ENCODE measurements around the gene OSBPL10. TPM values are rescaled to one million over a fixed set of nuclear protein-coding genes. Genes with fewer than 3 reads are reported as not detected.

Gene OSBPL10
- total and polyA plus RNA-seq, 7 donors = 0.75 to 4.6 (median 2.3) TPM

DNA sequence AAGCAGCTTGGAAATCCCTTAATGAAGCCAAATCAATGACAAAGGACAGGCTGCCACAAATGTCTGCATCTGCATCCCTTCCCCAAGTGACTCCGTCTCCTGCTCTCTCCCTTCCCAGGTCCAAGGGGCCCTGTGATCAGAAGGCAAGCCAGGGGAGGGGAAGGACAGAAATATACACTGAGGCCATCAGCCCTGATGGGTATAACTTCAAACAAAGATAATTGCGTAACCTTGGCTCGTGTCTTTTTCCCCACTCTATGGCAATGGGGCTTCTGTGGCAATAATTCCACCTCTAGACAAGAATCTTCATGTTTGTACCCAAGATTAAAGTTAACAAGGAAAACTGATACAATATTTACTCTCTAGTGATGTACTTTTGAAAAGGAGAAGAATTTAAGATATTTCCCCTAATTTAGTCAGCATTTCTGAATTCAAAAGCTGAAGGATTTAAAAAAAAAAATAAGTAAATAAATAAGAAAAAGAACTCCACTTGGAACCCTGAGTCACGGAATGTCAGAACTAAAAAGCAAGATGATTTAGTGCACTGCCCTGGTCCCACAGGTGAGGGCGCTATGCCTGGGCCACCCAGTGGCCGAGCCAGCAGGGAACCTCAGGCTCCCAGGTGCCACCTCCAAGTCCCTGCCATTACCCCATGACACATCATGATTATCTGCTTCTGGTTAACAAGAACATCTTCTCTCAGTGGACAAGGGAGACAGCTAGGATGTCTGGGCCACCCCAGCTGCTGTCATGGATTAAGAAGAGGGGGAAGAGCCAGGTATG, 293.9 kb downstream of the OSBPL10 start:
- H3K27ac ChIP-seq = no peak overlapping the region
- TF ChIP-seq, protein P1, sequence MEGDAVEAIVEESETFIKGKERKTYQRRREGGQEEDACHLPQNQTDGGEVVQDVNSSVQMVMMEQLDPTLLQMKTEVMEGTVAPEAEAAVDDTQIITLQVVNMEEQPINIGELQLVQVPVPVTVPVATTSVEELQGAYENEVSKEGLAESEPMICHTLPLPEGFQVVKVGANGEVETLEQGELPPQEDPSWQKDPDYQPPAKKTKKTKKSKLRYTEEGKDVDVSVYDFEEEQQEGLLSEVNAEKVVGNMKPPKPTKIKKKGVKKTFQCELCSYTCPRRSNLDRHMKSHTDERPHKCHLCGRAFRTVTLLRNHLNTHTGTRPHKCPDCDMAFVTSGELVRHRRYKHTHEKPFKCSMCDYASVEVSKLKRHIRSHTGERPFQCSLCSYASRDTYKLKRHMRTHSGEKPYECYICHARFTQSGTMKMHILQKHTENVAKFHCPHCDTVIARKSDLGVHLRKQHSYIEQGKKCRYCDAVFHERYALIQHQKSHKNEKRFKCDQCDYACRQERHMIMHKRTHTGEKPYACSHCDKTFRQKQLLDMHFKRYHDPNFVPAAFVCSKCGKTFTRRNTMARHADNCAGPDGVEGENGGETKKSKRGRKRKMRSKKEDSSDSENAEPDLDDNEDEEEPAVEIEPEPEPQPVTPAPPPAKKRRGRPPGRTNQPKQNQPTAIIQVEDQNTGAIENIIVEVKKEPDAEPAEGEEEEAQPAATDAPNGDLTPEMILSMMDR (IDR thresholded peaks at IDR 0.05) = no peak
- no peaks in the 10 kb centered on the region for H3K9me3 ChIP-seq
- intact Hi-C loops (cut with DNase I) = no loop called here
- H3K4me3 ChIP-seq = no peak overlapping the region
- 93 to 96% (median 94%) methylated on average over 6 of the region's 6 CpGs for WGBS, 3 donors
- peaks cover 6% of the 10 kb centered on the region for H3K4me1 ChIP-seq
- DNase-seq (no peak), ATAC-seq (no peak)
- H3K27me3 ChIP-seq (ENCODE audit: insufficient read depth in 3 of 3, low read length in 2 of 3) = no peaks in the 10 kb centered on the region
- H3K36me3 ChIP-seq (ENCODE audit: insufficient read depth in 1 of 2, low read depth in 1 of 2) = no peaks in the 10 kb centered on the region

DNA sequence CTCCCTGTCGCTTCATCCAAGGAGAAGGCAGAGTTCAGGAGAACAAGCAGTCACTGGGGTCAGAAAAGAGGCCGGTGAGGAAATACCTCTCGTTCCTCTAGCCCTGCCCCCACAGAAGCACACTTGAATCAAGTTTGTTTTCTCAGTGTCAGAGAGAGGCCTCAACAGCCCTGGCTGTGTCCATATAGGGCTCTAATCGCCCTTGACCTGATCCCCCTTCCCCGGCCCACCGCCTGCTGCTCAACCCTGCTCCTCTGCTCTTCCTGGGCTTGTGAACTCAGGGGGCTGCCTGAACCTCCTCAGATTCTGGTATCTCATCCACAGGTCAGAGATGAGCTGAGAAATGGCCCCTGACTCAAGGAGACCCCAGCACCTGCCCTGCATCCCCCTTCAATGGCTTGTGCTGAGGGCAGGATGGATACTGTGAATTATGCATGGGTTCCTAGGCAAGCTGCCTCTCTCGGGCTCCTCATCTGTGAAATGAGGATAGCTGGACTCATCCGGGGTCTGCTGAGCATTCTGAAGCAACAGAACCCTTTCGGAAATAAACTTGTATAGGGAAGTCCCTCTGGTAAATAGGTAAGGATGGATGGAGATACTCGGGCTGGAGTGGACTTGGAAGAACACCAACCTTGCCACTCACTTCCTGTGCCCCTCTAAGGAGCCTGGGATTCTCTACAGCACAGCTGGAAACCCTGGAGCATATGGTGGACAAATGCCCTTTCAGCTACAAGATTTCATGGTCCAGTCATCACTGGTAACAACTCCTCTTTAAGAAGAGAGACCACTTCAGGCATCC, 300.8 kb downstream of the OSBPL10 start:
- Histone ChIP-seq H3K9me3 (no peaks in the 10 kb centered on the region), H3K36me3 (ENCODE audit: insufficient read depth in 1 of 2, low read depth in 1 of 2) (no peaks in the 10 kb centered on the region), H3K27me3 (ENCODE audit: insufficient read depth in 3 of 3, low read length in 2 of 3) (no peaks in the 10 kb centered on the region), H3K4me1 (no peaks in the 10 kb centered on the region), H3K27ac (no peak overlapping the region), H3K4me3 (no peak overlapping the region)
- no peak for ATAC-seq
- intact Hi-C loops (cut with DNase I) = no loop called here
- DNase-seq = no peak
- TF ChIP-seq, protein P1 (IDR thresholded peaks at IDR 0.05) = no peak
- 77 to 86% (median 83%) methylated on average over 10 of the region's 10 CpGs for WGBS, 3 donors

DNA sequence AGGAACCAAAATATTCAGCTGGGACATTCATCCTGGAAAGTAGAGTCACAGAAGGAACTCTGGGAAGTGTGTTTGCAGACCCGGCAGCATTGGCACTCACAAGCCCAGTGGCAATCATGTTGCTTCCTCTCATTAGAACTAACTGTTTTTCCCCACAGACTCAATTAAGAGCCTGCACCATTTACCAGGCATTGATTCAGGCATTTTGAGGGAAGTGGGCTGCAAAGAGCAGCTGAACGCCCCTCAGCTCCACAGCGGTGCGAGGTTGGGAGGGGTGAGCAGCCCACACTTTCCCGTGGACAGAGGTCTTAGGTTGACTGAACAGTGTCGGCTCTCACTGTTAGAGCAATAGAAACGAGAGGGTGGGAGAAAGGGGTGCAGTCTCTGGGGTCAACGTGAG, 304.5 kb downstream of the OSBPL10 start:
- intact Hi-C loops (cut with DNase I) = no loop called here
- Histone ChIP-seq H3K27ac (no peak overlapping the region), H3K36me3 (ENCODE audit: insufficient read depth in 1 of 2, low read depth in 1 of 2) (no peaks in the 10 kb centered on the region), H3K4me3 (no peak overlapping the region), H3K4me1 (no peaks in the 10 kb centered on the region), H3K27me3 (ENCODE audit: insufficient read depth in 3 of 3, low read length in 2 of 3) (no peaks in the 10 kb centered on the region), H3K9me3 (no peaks in the 10 kb centered on the region)
- TF ChIP-seq, protein P1 (IDR thresholded peaks at IDR 0.05) = no peak
- WGBS, 3 donors = 77 to 82% (median 81%) methylated on average over 8 of the region's 8 CpGs
- DNase-seq = no peak
- ATAC-seq = no peak

DNA sequence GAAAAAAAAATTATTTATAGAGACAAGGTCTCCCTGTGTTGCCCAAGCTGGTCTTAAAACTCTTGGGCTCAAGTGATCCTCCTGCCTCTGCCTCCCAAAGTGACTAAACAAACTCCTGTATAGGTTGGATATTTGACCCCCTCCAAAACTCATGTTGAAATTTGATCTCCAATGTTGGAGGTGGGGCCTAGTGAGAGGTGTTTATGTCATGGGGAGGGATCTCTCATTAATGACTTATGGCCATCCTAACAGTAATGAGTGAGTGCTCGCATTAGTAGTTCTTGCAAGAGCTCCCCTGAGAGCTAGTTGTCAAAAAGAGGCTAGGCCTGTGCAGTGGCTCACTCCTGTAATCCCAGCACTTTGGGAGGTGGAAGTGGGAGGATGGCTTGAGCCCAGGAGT, 307.1 kb downstream of the OSBPL10 start:
- WGBS, 3 donors = 96 to 100% (median 99%) methylated on average over 1 of the region's 1 CpG
- DNase-seq = no peak
- intact Hi-C loops (cut with DNase I) = no loop called here

More for the DNA sequence above, 307.1 kb downstream of the OSBPL10 start:
- Histone ChIP-seq H3K9me3 (no peaks in the 10 kb centered on the region), H3K4me1 (no peaks in the 10 kb centered on the region), H3K27ac (no peak overlapping the region), H3K4me3 (no peak overlapping the region), H3K27me3 (ENCODE audit: insufficient read depth in 3 of 3, low read length in 2 of 3) (no peaks in the 10 kb centered on the region), H3K36me3 (ENCODE audit: insufficient read depth in 1 of 2, low read depth in 1 of 2) (no peaks in the 10 kb centered on the region)
- ATAC-seq = no peak
- TF ChIP-seq, protein P1 (IDR thresholded peaks at IDR 0.05) = no peak

Measured in psoas muscle (tissue), 8 donors.